ENCODE measurements around the gene MRPS25.

Gene MRPS25

DNA sequence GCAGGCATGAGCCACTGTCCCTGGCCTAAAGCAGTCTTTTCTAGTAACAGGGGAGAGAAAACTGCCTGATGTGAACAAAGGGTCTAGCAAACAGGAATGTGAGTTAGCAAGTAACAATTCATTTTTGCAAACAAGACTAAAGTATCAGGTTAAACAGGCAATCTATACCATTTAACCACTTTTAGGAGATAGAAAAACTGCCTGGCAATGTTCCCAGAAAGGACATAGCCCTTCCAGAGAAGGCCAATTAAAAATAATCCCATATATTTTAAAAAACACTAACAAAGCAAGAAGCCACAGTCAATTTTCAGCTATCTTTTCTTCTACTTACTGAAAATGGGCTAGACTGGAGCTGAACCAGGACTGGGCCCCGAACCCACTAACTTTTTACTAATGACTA is 27.6 kb upstream of the MRPS25 start:
- H3K36me3 ChIP-seq (ENCODE audit: control insufficient read depth in 2 of 2, insufficient read depth in 1 of 2, low read length in 2 of 2): peaks cover 54 to 72% of the 10 kb centered on the region in 2 experiments
- H3K9me3 ChIP-seq (ENCODE audit: control insufficient read depth, insufficient read depth, low read depth, low read length): no peaks in the 10 kb centered on the region
- TF ChIP-seq ZNF777 (tag by site-specific recombination; IDR thresholded peaks at IDR 0.05; ENCODE audit: borderline replicate concordance) (no peak), PRDM6 (tag by site-specific recombination; IDR thresholded peaks at IDR 0.05) (peak; percentile 74)
- no peak overlapping the region for H3K4me3 ChIP-seq (ENCODE audit: low read depth, low read length)
- peaks cover 2% of the 10 kb centered on the region; the same call in 1 of the 2 replicates for H3K4me1 ChIP-seq (ENCODE audit: control insufficient read depth, insufficient read depth, low read length)
- ChIA-PET POLR2A (interaction anchor here (0.7 kb wide), 1 partner anchor 803 kb away, joined by 3 read pairs; no protein-coding TSS in a partner anchor), CTCF (interaction anchor here (0.7 kb wide), 1 partner anchor 53 kb away, joined by 3 read pairs; no protein-coding TSS in a partner anchor)
- no peak overlapping the region for H3K27ac ChIP-seq (ENCODE audit: extremely low read depth, low read depth, low read length)

DNA sequence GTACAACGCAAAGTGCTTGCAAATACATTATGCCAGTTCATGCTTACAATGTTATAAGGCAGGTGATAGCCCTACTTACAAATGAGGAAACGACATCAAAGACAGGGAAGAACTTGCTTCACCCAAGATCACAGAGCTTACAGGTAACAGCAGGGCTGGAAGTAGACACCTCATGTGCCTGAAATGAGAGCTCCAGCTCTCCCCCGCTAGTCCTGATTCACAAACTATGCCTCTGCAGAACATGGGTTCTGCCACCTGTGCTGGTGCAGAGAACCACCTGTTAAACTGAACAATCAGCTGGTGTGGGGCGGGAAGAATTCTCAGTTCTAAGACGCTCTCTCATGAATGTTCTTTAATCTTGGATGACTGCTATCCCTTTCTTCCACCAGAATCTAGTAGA is 26.5 kb upstream of the MRPS25 start:
- ChIA-PET POLR2A (interaction anchor here (0.6 kb wide), 1 partner anchor 149 kb away, joined by 8 read pairs; no protein-coding TSS in a partner anchor), CTCF (no interaction called here)
- H3K27ac ChIP-seq (ENCODE audit: extremely low read depth, low read depth, low read length): no peak overlapping the region
- no peaks in the 10 kb centered on the region for H3K4me1 ChIP-seq (ENCODE audit: control insufficient read depth, insufficient read depth, low read length)
- no peak overlapping the region for H3K4me3 ChIP-seq (ENCODE audit: low read depth, low read length)
- H3K36me3 ChIP-seq (ENCODE audit: control insufficient read depth in 2 of 2, insufficient read depth in 1 of 2, low read length in 2 of 2): peaks cover 61 to 83% of the 10 kb centered on the region in 2 experiments
- TF ChIP-seq, protein P1, sequence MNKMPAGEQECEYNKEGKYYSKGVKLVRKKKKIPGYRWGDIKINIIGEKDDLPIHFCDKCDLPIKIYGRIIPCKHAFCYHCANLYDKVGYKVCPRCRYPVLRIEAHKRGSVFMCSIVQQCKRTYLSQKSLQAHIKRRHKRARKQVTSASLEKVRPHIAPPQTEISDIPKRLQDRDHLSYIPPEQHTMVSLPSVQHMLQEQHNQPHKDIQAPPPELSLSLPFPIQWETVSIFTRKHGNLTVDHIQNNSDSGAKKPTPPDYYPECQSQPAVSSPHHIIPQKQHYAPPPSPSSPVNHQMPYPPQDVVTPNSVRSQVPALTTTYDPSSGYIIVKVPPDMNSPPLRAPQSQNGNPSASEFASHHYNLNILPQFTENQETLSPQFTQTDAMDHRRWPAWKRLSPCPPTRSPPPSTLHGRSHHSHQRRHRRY (tag by site-specific recombination; IDR thresholded peaks at IDR 0.05): no peak
- TF ChIP-seq GLIS2 (tag by site-specific recombination; IDR thresholded peaks at IDR 0.05) (no peak), ZNF138 (tag by site-specific recombination; IDR thresholded peaks at IDR 0.05; ENCODE audit: borderline replicate concordance) (no peak), SCRT2 (tag by site-specific recombination; IDR thresholded peaks at IDR 0.05) (peak; percentile 57), ZBTB17 (tag by site-specific recombination; IDR thresholded peaks at IDR 0.05) (no peak), ZNF48 (tag by site-specific recombination; IDR thresholded peaks at IDR 0.05) (no peak), ATF2 (tag by site-specific recombination; IDR thresholded peaks at IDR 0.05; ENCODE audit: low read depth) (no peak), ZNF292 (tag by site-specific recombination; IDR thresholded peaks at IDR 0.05; ENCODE audit: borderline replicate concordance, low read depth) (no peak), ZNF473 (tag by site-specific recombination; IDR thresholded peaks at IDR 0.05) (no peak), ZFP37 (tag by site-specific recombination; IDR thresholded peaks at IDR 0.05) (no peak), ZNF626 (tag by site-specific recombination; IDR thresholded peaks at IDR 0.05) (no peak), SCRT1 (tag by site-specific recombination; IDR thresholded peaks at IDR 0.05; ENCODE audit: borderline replicate concordance) (peak; percentile 41; the same call in 1 of the 2 replicates), KLF17 (tag by site-specific recombination; IDR thresholded peaks at IDR 0.05) (no peak), GLIS1 (tag by site-specific recombination; IDR thresholded peaks at IDR 0.05) (no peak), ZNF248 (tag by site-specific recombination; IDR thresholded peaks at IDR 0.05) (no peak)
- H3K9me3 ChIP-seq (ENCODE audit: control insufficient read depth, insufficient read depth, low read depth, low read length): no peaks in the 10 kb centered on the region

DNA sequence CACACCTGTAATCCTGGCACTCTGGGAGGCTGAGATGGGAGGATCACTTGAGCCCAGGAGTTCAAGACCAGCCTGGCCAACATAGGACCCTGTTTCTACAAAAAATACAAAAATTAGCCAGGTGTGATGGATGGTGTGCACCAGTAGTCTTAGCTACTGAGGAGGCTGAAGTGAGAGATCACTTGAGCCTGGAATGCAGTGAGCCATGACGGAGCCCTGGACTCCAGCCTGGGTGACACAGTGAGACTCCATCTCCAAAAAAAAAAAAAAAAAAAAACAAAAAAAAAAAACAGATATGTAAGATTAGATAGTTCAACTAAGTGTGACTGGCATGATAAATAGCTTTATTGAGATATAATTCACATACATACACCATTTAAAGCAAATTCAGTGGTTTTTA is 24.1 kb upstream of the MRPS25 start:
- ChIA-PET POLR2A (no interaction called here), CTCF (no interaction called here)
- Histone ChIP-seq H3K4me1 (ENCODE audit: control insufficient read depth, insufficient read depth, low read length) (no peaks in the 10 kb centered on the region), H3K9me3 (ENCODE audit: control insufficient read depth, insufficient read depth, low read depth, low read length) (no peaks in the 10 kb centered on the region), H3K36me3 (ENCODE audit: control insufficient read depth in 2 of 2, insufficient read depth in 1 of 2, low read length in 2 of 2) (peaks cover 63 to 84% of the 10 kb centered on the region in 2 experiments), H3K27ac (ENCODE audit: extremely low read depth, low read depth, low read length) (no peak overlapping the region), H3K4me3 (ENCODE audit: low read depth, low read length) (no peak overlapping the region)
- no peak for TF ChIP-seq ZNF394 (tag by site-specific recombination; IDR thresholded peaks at IDR 0.05; ENCODE audit: borderline replicate concordance)
- TF ChIP-seq FEZF1 (tag by site-specific recombination; IDR thresholded peaks at IDR 0.05): no peak
- no peak for TF ChIP-seq ZNF266 (tag by site-specific recombination; IDR thresholded peaks at IDR 0.05; ENCODE audit: low read depth)
- no peak for TF ChIP-seq ZNF184 (tag by site-specific recombination; IDR thresholded peaks at IDR 0.05)
- TF ChIP-seq ZNF600 (tag by site-specific recombination; IDR thresholded peaks at IDR 0.05): no peak
- no peak for TF ChIP-seq SCRT2 (tag by site-specific recombination; IDR thresholded peaks at IDR 0.05)
- TF ChIP-seq ZFHX2 (tag by site-specific recombination; conservative IDR thresholded peaks at IDR 0.05): no peak
- TF ChIP-seq, protein P2, sequence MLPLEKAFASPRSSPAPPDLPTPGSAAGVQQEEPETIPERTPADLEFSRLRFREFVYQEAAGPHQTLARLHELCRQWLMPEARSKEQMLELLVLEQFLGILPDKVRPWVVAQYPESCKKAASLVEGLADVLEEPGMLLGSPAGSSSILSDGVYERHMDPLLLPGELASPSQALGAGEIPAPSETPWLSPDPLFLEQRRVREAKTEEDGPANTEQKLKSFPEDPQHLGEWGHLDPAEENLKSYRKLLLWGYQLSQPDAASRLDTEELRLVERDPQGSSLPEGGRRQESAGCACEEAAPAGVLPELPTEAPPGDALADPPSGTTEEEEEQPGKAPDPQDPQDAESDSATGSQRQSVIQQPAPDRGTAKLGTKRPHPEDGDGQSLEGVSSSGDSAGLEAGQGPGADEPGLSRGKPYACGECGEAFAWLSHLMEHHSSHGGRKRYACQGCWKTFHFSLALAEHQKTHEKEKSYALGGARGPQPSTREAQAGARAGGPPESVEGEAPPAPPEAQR (tag by site-specific recombination; IDR thresholded peaks at IDR 0.05): no peak
- no peak for TF ChIP-seq ZNF596 (tag by site-specific recombination; IDR thresholded peaks at IDR 0.05)
- no peak for TF ChIP-seq SP2 (tag by site-specific recombination; IDR thresholded peaks at IDR 0.05)
- no peak for TF ChIP-seq ZNF658 (tag by site-specific recombination; IDR thresholded peaks at IDR 0.05)

Measured in HEK293 (cell line).